HG03342 (cell line): Measurements from ENCODE around the gene PCBD1.
"Not testable (repeated sequence)": the region's sequence is repeated elsewhere in the genome, so short reads cannot be mapped to it uniquely, and the experiment has no call there.

Experiments used
- ATAC-seq: cut with Tn5 transposase; IDR thresholded peaks from one replicate; pipeline ENCODE4 v1.9.1; 2021; ENCODE audit warnings: mild to moderate bottlenecking, moderate library complexity; ENCODE audit not compliant: unreplicated experiment

PCBD1 gene

GRCh38 chr10:70874061-70874460, 14.3 kb downstream of the PCBD1 start:
- no peak for ATAC-seq

GRCh38 chr10:70872291-70872690, 16.1 kb downstream of the PCBD1 start:
- ATAC-seq = no peak

- ATAC-seq = no peak
These were observed 21.9 kb downstream of the PCBD1 start for GRCh38 chr10:70866424-70866823.

- no peak for ATAC-seq
These were observed 23.4 kb downstream of the PCBD1 start for GRCh38 chr10:70864935-70865334.

- no peak for ATAC-seq
These were observed 24.8 kb downstream of the PCBD1 start for GRCh38 chr10:70863470-70864160.

- ATAC-seq = not testable (repeated sequence)
These were observed 26.7 kb downstream of the PCBD1 start for GRCh38 chr10:70861495-70862197.

- ATAC-seq = no peak
These were observed 29.6 kb downstream of the PCBD1 start for GRCh38 chr10:70858759-70859158.

GRCh38 chr10:70856454-70856853, 31.9 kb downstream of the PCBD1 start:
- ATAC-seq = no peak

- ATAC-seq = no peak
These were observed 34.9 kb downstream of the PCBD1 start for GRCh38 chr10:70853457-70853856.

- no peak for ATAC-seq
These were observed 35.3 kb downstream of the PCBD1 start for GRCh38 chr10:70853038-70853437.

GRCh38 chr10:70851597-70852475, 36.5 kb downstream of the PCBD1 start:
- ATAC-seq = no peak

GRCh38 chr10:70850097-70850496, 38.3 kb downstream of the PCBD1 start:
- no peak for ATAC-seq

- ATAC-seq = no peak
These were observed 38.8 kb downstream of the PCBD1 start for GRCh38 chr10:70849582-70850016.

- no peak for ATAC-seq
These were observed 40.6 kb downstream of the PCBD1 start for GRCh38 chr10:70847659-70848360.

GRCh38 chr10:70846795-70847194, 41.6 kb downstream of the PCBD1 start:
- ATAC-seq = no peak

GRCh38 chr10:70845816-70846215, 42.5 kb downstream of the PCBD1 start:
- ATAC-seq = no peak

GRCh38 chr10:70845256-70845655, 43.1 kb downstream of the PCBD1 start:
- no peak for ATAC-seq

GRCh38 chr10:70843776-70844489, 44.4 kb downstream of the PCBD1 start:
- ATAC-seq = no peak

GRCh38 chr10:70843333-70843732, 45.0 kb downstream of the PCBD1 start:
- ATAC-seq = no peak

GRCh38 chr10:70840836-70841235, 47.5 kb downstream of the PCBD1 start:
- no peak for ATAC-seq
